ENCODE results near the gene RPA1.

Gene RPA1

GRCh38 chr17:1872976-1873375 lies 43.2 kb downstream of the RPA1 start:
- no peak for DNase-seq (ENCODE audit: low read depth)
- TF ChIP-seq, protein P1, sequence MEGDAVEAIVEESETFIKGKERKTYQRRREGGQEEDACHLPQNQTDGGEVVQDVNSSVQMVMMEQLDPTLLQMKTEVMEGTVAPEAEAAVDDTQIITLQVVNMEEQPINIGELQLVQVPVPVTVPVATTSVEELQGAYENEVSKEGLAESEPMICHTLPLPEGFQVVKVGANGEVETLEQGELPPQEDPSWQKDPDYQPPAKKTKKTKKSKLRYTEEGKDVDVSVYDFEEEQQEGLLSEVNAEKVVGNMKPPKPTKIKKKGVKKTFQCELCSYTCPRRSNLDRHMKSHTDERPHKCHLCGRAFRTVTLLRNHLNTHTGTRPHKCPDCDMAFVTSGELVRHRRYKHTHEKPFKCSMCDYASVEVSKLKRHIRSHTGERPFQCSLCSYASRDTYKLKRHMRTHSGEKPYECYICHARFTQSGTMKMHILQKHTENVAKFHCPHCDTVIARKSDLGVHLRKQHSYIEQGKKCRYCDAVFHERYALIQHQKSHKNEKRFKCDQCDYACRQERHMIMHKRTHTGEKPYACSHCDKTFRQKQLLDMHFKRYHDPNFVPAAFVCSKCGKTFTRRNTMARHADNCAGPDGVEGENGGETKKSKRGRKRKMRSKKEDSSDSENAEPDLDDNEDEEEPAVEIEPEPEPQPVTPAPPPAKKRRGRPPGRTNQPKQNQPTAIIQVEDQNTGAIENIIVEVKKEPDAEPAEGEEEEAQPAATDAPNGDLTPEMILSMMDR (conservative IDR thresholded peaks at IDR 0.05; ENCODE audit: low read depth, low read length) = no peak
- no peak overlapping the region for H3K4me3 ChIP-seq (ENCODE audit: low read depth, low read length)

GRCh38 chr17:1873418-1873817 lies 43.6 kb downstream of the RPA1 start:
- H3K4me3 ChIP-seq (ENCODE audit: low read depth, low read length) = no peak overlapping the region
- no peak for DNase-seq (ENCODE audit: low read depth)
- TF ChIP-seq, protein P1 (conservative IDR thresholded peaks at IDR 0.05; ENCODE audit: low read depth, low read length) = no peak

DNA sequence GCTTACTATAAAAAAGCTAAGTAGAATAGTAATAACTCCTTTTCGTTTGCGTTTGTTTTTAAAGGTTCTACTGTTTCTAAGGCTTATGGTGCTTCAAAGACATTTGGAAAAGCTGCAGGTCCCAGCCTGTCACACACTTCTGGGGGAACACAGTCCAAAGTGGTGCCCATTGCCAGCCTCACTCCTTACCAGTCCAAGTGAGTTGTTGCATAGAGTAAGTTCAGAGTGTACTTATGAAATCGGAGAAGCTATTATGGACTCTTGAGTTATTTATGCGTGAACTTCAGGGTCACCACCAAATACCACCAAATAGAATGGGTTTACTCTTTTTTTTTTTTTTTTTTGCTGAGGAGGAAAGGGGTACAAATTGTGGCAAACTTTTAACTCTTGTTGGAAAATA lies 45.8 kb downstream of the RPA1 start:
- no peak overlapping the region for H3K4me3 ChIP-seq (ENCODE audit: low read depth, low read length)
- no peak for DNase-seq (ENCODE audit: low read depth)
- TF ChIP-seq, protein P1 (conservative IDR thresholded peaks at IDR 0.05; ENCODE audit: low read depth, low read length) = no peak

DNA sequence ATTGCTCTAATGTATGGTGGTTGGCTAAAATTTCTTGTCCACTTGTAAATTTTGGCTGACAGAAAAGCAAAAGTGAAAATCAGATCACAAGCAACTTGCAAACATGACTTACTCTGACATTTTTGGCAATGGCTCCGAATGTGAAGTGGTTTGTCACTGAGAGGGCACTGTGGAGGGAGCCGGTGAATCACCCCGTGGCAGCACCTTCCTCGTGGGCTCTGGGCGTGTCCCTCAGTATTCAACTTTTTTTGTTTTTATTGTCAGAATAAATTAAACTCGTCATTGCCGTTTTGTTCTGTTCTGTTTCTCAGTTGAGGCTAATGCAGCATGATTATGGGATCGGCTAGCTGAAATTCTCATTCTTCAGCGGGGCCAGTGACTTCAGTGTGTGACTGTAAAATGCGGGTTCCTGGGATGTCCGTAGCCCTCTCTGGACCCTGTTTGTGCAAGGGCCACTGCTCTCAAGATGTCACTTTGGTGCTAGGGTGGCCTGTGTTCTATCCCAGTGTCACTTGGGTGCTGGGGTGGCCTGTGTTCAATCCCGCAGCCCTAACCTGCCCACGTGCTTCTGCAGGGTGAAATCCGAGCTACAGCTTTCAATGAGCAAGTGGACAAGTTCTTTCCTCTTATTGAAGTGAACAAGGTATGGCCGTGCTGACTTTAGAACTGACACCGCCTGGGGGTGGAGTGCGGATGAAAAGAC lies 48.8 kb downstream of the RPA1 start:
- DNase-seq (ENCODE audit: low read depth) = no peak
- TF ChIP-seq, protein P1 (conservative IDR thresholded peaks at IDR 0.05; ENCODE audit: low read depth, low read length) = no peak
- H3K4me3 ChIP-seq (ENCODE audit: low read depth, low read length) = no peak overlapping the region

GRCh38 chr17:1880851-1881630 lies 51.2 kb downstream of the RPA1 start:
- DNase-seq (ENCODE audit: low read depth) = peak; percentile 14
- no peak overlapping the region for H3K4me3 ChIP-seq (ENCODE audit: low read depth, low read length)
- TF ChIP-seq, protein P1 (conservative IDR thresholded peaks at IDR 0.05; ENCODE audit: low read depth, low read length) = no peak

GRCh38 chr17:1882836-1883235 lies 53.0 kb downstream of the RPA1 start:
- peak; percentile 64 for DNase-seq (ENCODE audit: low read depth)
- TF ChIP-seq, protein P1 (conservative IDR thresholded peaks at IDR 0.05; ENCODE audit: low read depth, low read length) = peak; percentile 72
- no peak overlapping the region for H3K4me3 ChIP-seq (ENCODE audit: low read depth, low read length)

Measured in choroid plexus epithelial cell (primary cell).